GM15510 (cell line): ENCODE data around the gene RABGAP1L.

ENCODE experiments used
- POLR2A ChIP-seq: IDR thresholded peaks from 3 replicates; pipeline ENCODE4 v1.6.1; 2011; ENCODE audit warnings: borderline replicate concordance; ENCODE audit not compliant: insufficient read length; ENCODE audit errors: extremely low read depth

RABGAP1L gene

GRCh38 chr1:174963529-174964125 is 804.3 kb downstream of the RABGAP1L start:
- TF ChIP-seq POLR2A: no peak

GRCh38 chr1:174964261-174964971 is 805.1 kb downstream of the RABGAP1L start:
- TF ChIP-seq POLR2A: no peak

DNA sequence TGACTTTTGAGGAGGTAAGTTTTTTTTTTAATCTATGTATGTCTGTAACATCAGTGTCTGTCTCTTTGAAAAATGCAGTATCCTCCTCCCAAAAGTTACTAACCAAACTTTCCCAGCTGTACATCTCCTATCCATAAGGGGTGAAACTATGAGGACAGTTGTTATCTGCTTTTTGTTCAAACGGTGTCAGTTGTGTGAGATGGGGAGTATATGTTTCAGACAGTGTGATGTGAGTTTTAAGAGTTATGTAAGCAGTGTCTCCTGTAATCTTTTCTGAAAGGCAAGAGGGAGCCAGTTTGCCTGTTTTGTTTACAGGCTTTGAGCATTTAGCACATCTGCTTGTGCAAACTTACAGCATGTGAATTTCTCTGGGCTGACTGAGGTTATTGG is 805.6 kb downstream of the RABGAP1L start:
- no peak for TF ChIP-seq POLR2A

DNA sequence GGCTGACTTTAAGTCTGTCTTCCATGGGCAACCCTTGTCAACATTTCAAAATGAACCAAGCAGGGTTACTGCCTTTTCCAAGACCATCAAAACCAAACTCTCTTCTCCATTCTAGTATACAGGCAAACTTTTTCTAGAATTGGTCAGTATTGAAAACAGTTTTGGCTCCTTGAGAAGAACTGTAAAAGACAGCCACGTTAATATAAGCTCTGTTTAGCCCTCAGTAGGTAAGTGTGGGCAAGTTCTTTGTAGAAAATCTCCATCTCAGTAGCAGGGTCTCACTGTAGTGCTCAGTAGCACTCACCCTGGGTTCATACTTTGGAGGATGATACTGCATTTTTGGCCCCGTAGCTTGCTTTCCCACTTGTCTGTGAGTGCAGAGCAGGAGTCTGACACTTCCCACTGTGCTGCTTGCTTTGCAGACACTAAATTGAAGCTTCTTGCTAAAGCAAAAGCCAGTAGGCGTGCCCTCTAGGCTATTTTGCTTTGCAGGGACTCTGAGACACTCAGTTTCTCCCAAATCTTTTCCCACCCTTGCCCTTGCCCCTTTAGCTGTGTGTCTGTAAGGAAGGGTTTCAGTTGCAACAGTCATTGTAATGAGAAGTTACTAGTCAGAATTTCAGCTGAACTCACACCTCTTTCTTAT is 806.2 kb downstream of the RABGAP1L start:
- no peak for TF ChIP-seq POLR2A

GRCh38 chr1:174966008-174966572 is 806.8 kb downstream of the RABGAP1L start:
- no peak for TF ChIP-seq POLR2A

GRCh38 chr1:174967845-174968705 is 808.8 kb downstream of the RABGAP1L start:
- TF ChIP-seq POLR2A: no peak

- no peak for TF ChIP-seq POLR2A
These were observed 809.5 kb downstream of the RABGAP1L start for GRCh38 chr1:174968750-174969244.

DNA sequence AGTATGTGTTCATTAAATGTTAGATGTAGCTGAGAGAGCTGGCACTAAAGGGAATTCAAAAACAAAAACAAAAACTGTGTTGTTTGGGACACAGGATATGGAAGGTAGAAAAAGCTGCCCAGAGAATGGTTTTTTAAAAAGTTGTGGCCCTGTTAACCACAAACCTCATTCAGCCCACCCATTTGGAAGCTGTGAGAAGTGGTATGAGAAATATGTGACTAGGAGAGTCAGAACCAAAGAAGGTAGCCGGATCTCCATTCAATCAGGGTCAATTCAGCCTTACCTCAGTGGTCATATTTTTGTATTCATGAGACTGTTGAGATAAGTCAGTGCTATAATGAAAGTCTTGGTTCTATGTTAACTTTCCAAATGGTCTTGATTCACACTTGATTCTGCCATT is 810.7 kb downstream of the RABGAP1L start:
- no peak for TF ChIP-seq POLR2A

GRCh38 chr1:174971466-174971865 is 812.1 kb downstream of the RABGAP1L start:
- TF ChIP-seq POLR2A: no peak

DNA sequence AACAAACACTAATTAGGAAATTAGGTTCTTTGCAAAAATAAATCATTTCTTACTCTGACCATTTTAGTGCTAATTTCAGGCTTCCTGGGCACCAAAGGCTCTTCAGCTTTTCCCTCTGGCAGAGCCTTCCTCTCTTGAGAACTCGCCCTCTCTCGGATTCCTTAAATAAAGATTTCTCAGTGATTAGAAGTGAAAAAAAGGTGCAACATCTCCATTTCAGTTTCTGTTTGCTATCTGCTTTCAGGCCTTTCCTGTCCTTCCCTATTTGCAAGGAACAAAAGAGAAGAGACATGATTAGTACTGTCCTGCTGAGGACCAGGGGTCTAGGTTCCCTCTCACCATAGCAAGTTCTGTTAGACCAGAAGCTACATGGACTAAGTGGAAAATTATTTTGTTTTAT is 812.6 kb downstream of the RABGAP1L start:
- TF ChIP-seq POLR2A: no peak

- no peak for TF ChIP-seq POLR2A
These were observed 815.4 kb downstream of the RABGAP1L start for GRCh38 chr1:174974711-174975119.

DNA sequence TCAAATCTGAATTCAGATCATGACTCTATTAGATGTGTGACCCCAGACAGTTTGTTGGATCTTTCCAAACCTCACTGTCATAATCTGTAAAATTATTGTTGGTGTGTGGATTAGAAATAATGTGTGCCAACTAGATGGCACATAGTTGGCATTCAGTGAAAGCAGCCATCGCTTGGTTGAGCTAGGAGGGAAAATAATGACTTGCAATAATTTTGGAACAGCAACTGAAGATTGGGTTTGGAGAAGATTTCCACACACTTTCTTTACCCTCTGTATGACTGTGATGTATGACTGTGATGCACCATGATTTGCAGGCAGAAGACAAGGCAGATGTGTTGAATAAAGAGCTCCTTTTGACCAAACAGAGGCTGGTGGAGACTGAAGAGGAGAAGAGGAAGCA is 816.4 kb downstream of the RABGAP1L start:
- no peak for TF ChIP-seq POLR2A

- no peak for TF ChIP-seq POLR2A
These were observed 817.3 kb downstream of the RABGAP1L start for GRCh38 chr1:174976436-174977108.

DNA sequence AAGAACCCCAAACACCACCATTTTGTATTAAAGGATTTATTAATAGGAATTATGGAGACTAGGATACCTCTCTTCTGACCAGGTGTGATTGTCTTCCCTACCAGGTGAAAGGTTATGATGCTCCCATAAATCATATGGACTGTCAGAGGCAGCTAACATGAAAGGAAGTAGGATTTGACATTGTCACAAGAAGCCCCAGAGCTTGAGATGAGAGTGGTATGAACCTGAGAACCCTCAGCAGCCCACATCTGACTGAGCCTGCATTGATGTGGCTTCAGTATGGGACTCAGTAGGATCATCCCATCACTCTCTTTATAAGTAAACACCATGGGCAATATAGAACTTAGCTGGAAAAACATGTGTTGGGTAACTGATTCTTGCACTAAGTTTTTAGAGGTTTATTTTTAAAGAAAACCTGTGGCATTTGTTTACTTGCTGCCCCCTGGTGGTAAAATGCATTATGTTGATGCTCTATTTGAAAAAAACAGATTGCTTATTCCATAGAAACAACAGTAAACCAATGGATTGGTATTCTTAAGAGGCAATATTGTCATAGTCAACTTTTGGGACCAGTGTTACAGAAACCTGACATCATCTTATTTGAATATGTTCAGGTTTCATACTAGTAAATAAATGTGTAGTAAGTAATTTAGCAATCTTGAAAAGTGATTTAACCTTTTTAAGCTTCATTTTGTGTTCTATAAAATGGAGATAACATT is 823.8 kb downstream of the RABGAP1L start:
- no peak for TF ChIP-seq POLR2A

DNA sequence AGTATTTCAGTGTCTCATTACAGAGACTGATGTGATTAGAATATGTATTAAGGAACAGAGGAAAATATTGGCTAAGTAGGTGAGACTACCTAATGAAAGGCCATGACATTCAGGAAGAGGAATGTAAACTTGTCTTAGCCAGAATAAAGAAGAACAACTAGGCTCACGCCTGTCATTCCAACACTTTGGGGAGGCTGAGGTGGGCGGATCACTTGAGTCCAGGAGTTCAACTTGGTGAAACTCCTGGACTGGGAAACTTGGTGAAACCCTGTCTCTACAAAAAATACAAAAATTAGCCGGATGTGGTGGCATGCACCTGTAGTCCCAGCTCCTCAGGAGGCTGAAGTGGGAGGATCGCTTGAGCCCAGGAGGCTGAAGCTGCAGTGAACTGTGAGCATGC is 825.6 kb downstream of the RABGAP1L start:
- no peak for TF ChIP-seq POLR2A
